Mesenchymal stem cell (in vitro differentiated cells and primary cell): ENCODE data around the gene PPP1R1A.

Source experiments
- DNase-seq: peaks from one replicate; pipeline ENCODE4 v3.0.0-alpha.2; 2013
- H2AFZ ChIP-seq: one replicate; pipeline ENCODE4 v1.6.1; 2013; ENCODE audit warnings: low read depth, mild to moderate bottlenecking, control low read depth, inconsistent platforms, low read length, moderate library complexity
- H2AK5ac ChIP-seq: 2 replicates; pipeline ENCODE4 v1.6.1; 2013; ENCODE audit warnings: low read length, moderate library complexity, mild to moderate bottlenecking, inconsistent platforms; ENCODE audit not compliant: severe bottlenecking
- H2BK120ac ChIP-seq: one replicate; pipeline ENCODE4 v1.6.1; 2013; ENCODE audit warnings: low read depth, mild to moderate bottlenecking, inconsistent platforms, low read length, moderate library complexity
- H2BK12ac ChIP-seq, 2 experiments: one replicate each; pipeline ENCODE4 v1.6.1; 2013; ENCODE audit warnings: inconsistent platforms in 2 of 2, low read length in 2 of 2, mild to moderate bottlenecking in 2 of 2, moderate library complexity in 2 of 2, control low read depth in 1 of 2
- H2BK15ac ChIP-seq: one replicate; pipeline ENCODE4 v1.6.1; 2013; ENCODE audit warnings: mild to moderate bottlenecking, low read depth, inconsistent platforms; ENCODE audit not compliant: poor library complexity, severe bottlenecking
- H2BK5ac ChIP-seq: 2 replicates; pipeline ENCODE4 v1.6.1; 2013; ENCODE audit warnings: low read depth, mild to moderate bottlenecking, low read length, control low read depth, inconsistent platforms; ENCODE audit not compliant: poor library complexity, severe bottlenecking
- H3K14ac ChIP-seq, 2 experiments: one replicate each; pipeline ENCODE4 v1.6.1; 2013; ENCODE audit warnings: inconsistent platforms in 2 of 2, low read length in 2 of 2, control low read depth in 1 of 2, mild to moderate bottlenecking in 1 of 2, moderate library complexity in 1 of 2
- H3K18ac ChIP-seq, 2 experiments: one replicate each; pipeline ENCODE4 v1.6.1; 2013; ENCODE audit warnings: inconsistent platforms in 2 of 2, low read length in 2 of 2, control low read depth in 1 of 2, low read depth in 1 of 2, mild to moderate bottlenecking in 1 of 2
- H3K23ac ChIP-seq, 2 experiments: one replicate each; pipeline ENCODE4 v1.6.1; 2013; ENCODE audit warnings: inconsistent platforms in 2 of 2, low read length in 2 of 2, mild to moderate bottlenecking in 2 of 2, moderate library complexity in 2 of 2, control low read depth in 1 of 2
- H3K27ac ChIP-seq: 2 replicates; pipeline ENCODE4 v1.5.1; 2013; ENCODE audit warnings: mild to moderate bottlenecking, moderate library complexity, low read length, control low read depth, inconsistent platforms; ENCODE audit not compliant: poor library complexity, severe bottlenecking
- H3K27me3 ChIP-seq, 2 experiments: 2 replicates each; pipeline versions ENCODE4 v1.6.1 to v1.7.0; 2013; ENCODE audit warnings: low read length in 2 of 2, mild to moderate bottlenecking in 2 of 2, moderate library complexity in 2 of 2, control low read depth in 1 of 2, inconsistent platforms in 1 of 2; ENCODE audit not compliant: control insufficient read depth in 1 of 2, insufficient read depth in 1 of 2
- H3K36me3 ChIP-seq, 2 experiments: 2 replicates each; pipeline versions ENCODE4 v1.6.1 to v1.7.0; 2013; ENCODE audit warnings: low read length in 2 of 2, control low read depth in 1 of 2, inconsistent platforms in 1 of 2, low read depth in 1 of 2, mild to moderate bottlenecking in 1 of 2; ENCODE audit not compliant: insufficient read depth in 2 of 2, control insufficient read depth in 1 of 2
- H3K4ac ChIP-seq, 2 experiments: one replicate each; pipeline ENCODE4 v1.6.1; 2013; ENCODE audit warnings: inconsistent platforms in 2 of 2, low read length in 2 of 2, mild to moderate bottlenecking in 2 of 2, moderate library complexity in 2 of 2, control low read depth in 1 of 2, low read depth in 1 of 2
- H3K4me1 ChIP-seq: 2 replicates; pipeline ENCODE4 v1.6.1; 2013; ENCODE audit warnings: low read depth, low read length, control low read depth; ENCODE audit not compliant: control insufficient read depth, insufficient read depth
- H3K4me2 ChIP-seq: 2 replicates; pipeline ENCODE4 v1.6.1; 2013; ENCODE audit warnings: low read length, mild to moderate bottlenecking, inconsistent platforms; ENCODE audit not compliant: poor library complexity, severe bottlenecking
- H3K4me3 ChIP-seq, 2 experiments: 2 replicates each; pipeline versions ENCODE4 v1.5.1 to v1.7.0; 2013; ENCODE audit warnings: low read length in 2 of 2, mild to moderate bottlenecking in 2 of 2, control low read depth in 1 of 2, low read depth in 1 of 2; ENCODE audit not compliant: insufficient read depth in 1 of 2
- H3K79me1 ChIP-seq: replicated peaks from 2 replicates; pipeline ENCODE4 v1.6.1; 2013; ENCODE audit warnings: mild to moderate bottlenecking, control low read depth, low read length, inconsistent platforms; ENCODE audit not compliant: poor library complexity, severe bottlenecking
- H3K9ac ChIP-seq: 2 replicates; pipeline ENCODE4 v1.7.0; 2013; ENCODE audit warnings: mild to moderate bottlenecking, low read length, moderate library complexity
- H3K9me3 ChIP-seq: 2 replicates; pipeline ENCODE4 v1.7.0; 2013; ENCODE audit warnings: mild to moderate bottlenecking, low read length; ENCODE audit not compliant: control insufficient read depth
- H4K8ac ChIP-seq: one replicate; pipeline ENCODE4 v1.6.1; 2013; ENCODE audit warnings: inconsistent platforms, mild to moderate bottlenecking, low read length, moderate library complexity
- H4K91ac ChIP-seq: one replicate; pipeline ENCODE4 v1.6.1; 2013; ENCODE audit warnings: mild to moderate bottlenecking, low read length, inconsistent platforms
- WGBS: methylation state at CpG from one replicate; pipeline ENCODE4 v1.1.7; 2013; ENCODE audit warnings: mixed read lengths; 5-methylcytosine and 5-hydroxymethylcytosine counted together

Gene PPP1R1A

DNA sequence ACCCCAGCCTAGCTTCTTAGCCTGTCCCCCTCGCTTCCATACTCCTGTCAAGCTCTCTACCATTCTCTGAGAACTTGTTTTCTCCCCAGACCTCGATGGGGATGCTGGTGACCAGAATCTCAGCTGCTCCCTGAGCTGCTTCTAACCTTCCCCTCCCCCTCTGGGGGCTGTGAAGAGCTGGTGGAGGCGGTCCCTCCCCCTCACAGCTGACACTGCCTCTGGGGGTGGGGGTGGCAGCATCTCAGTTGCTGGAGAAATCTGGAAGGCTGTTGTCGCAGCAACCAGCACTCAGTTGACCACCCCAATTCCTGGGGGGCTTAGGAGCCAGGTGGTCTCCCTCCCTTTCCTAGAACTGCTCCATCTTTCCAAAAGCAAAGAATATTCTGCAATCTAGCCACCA is 4.7 kb downstream of the PPP1R1A start:
- Histone ChIP-seq H3K18ac (no peak overlapping the region), H2BK12ac (no peak overlapping the region), H4K91ac (no peak overlapping the region), H3K27me3 (peaks cover 47 to 63% of the 10 kb centered on the region in 2 experiments), H4K8ac (no peak overlapping the region), H3K4me3 (no peak overlapping the region), H3K23ac (no peak overlapping the region), H3K4me1 (peaks cover 11% of the 10 kb centered on the region), H3K9me3 (no peaks in the 10 kb centered on the region), H2BK120ac (no peak overlapping the region), H2BK5ac (no peak overlapping the region), H2AK5ac (no peak overlapping the region), H3K79me1 (no peaks in the 10 kb centered on the region), H3K9ac (no peak overlapping the region), H3K14ac (no peak overlapping the region), H3K4ac (no peak overlapping the region), H3K36me3 (peaks cover 0 to 3% of the 10 kb centered on the region in 2 experiments), H3K27ac (no peak overlapping the region), H2BK15ac (no peak overlapping the region), H2AFZ (no peak overlapping the region), H3K4me2 (no peak overlapping the region)
- WGBS: 42% methylated on average over 4 of the region's 4 CpGs
- DNase-seq: no peak

GRCh38 chr12:54581412-54581811 is 7.0 kb downstream of the PPP1R1A start:
- Histone ChIP-seq H3K27ac (no peak overlapping the region), H3K9me3 (no peaks in the 10 kb centered on the region), H3K4me3 (no peak overlapping the region), H3K79me1 (no peaks in the 10 kb centered on the region), H3K27me3 (peaks cover 52 to 66% of the 10 kb centered on the region in 2 experiments), H3K4me2 (no peak overlapping the region), H3K4me1 (peaks cover 1% of the 10 kb centered on the region), H3K18ac (no peak overlapping the region), H2BK120ac (no peak overlapping the region), H4K8ac (no peak overlapping the region), H3K36me3 (peaks cover 0 to 3% of the 10 kb centered on the region in 2 experiments), H2BK15ac (no peak overlapping the region), H3K4ac (no peak overlapping the region), H3K23ac (no peak overlapping the region), H3K14ac (no peak overlapping the region), H2AFZ (no peak overlapping the region), H4K91ac (no peak overlapping the region), H3K9ac (no peak overlapping the region), H2BK5ac (no peak overlapping the region), H2AK5ac (no peak overlapping the region), H2BK12ac (no peak overlapping the region)
- no peak for DNase-seq
- 98% methylated on average over 4 of the region's 6 CpGs for WGBS

GRCh38 chr12:54579696-54580333 is 8.6 kb downstream of the PPP1R1A start:
- 9% methylated on average over 10 of the region's 11 CpGs for whole genome bisulfite sequencing
- Histone ChIP-seq H2AK5ac (no peak overlapping the region), H3K4me2 (no peak overlapping the region), H2BK120ac (no peak overlapping the region), H2BK12ac (no peak overlapping the region), H3K9me3 (no peaks in the 10 kb centered on the region), H4K91ac (no peak overlapping the region), H4K8ac (no peak overlapping the region), H3K14ac (no peak overlapping the region), H3K4ac (no peak overlapping the region), H3K9ac (peak overlapping the region; percentile 66), H3K23ac (no peak overlapping the region), H2BK15ac (no peak overlapping the region), H3K18ac (no peak overlapping the region), H3K4me1 (peaks cover 1% of the 10 kb centered on the region), H2AFZ (no peak overlapping the region), H3K79me1 (no peaks in the 10 kb centered on the region), H3K27ac (no peak overlapping the region), H3K4me3 (no peak overlapping the region), H3K36me3 (peaks cover 0 to 3% of the 10 kb centered on the region in 2 experiments), H3K27me3 (peaks cover 54 to 59% of the 10 kb centered on the region in 2 experiments), H2BK5ac (no peak overlapping the region)
- peak; percentile 72 for DNase-seq

DNA sequence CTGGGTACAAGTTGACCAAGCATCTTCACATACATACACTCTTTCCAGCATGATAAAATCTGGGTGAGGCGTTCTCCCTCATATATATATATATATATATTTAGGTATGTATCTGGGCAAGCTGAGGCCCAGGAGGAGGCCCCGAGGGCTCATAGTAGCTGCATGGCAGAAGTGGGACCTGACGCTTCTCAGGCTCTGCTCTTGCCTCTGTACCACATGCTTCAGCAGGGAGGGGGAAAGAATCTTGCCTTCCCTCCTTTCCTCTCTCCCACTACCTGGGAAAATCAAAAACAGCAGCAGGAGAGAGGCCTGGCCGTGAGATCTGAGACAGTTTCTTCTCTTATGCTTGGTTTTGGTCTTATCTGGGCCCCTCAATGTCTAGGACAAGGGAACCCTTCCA is 9.2 kb downstream of the PPP1R1A start:
- H4K91ac ChIP-seq: no peak overlapping the region
- H3K4me3 ChIP-seq: no peak overlapping the region
- H2BK5ac ChIP-seq: no peak overlapping the region
- no peak overlapping the region for H2BK120ac ChIP-seq
- H3K23ac ChIP-seq: no peak overlapping the region
- H3K4me1 ChIP-seq: peaks cover 1% of the 10 kb centered on the region
- H3K36me3 ChIP-seq: peaks cover 0 to 3% of the 10 kb centered on the region in 2 experiments
- H2BK12ac ChIP-seq: no peak overlapping the region
- no peak overlapping the region for H2BK15ac ChIP-seq
- peaks cover 51 to 54% of the 10 kb centered on the region in 2 experiments for H3K27me3 ChIP-seq
- H3K9me3 ChIP-seq: no peaks in the 10 kb centered on the region
- no peak overlapping the region for H3K4ac ChIP-seq
- H3K79me1 ChIP-seq: no peaks in the 10 kb centered on the region
- H3K14ac ChIP-seq: no peak overlapping the region
- no peak for DNase-seq
- H3K18ac ChIP-seq: no peak overlapping the region
- no peak overlapping the region for H3K4me2 ChIP-seq
- H2AFZ ChIP-seq: no peak overlapping the region
- no peak overlapping the region for H4K8ac ChIP-seq
- WGBS: 59% methylated on average over 3 of the region's 4 CpGs
- H2AK5ac ChIP-seq: no peak overlapping the region
- no peak overlapping the region for H3K9ac ChIP-seq
- no peak overlapping the region for H3K27ac ChIP-seq
